IMR-90 (cell line): ENCODE results near the gene PGAP1. TPM values are rescaled to one million over a fixed set of nuclear protein-coding genes. Genes with fewer than 3 reads are reported as not detected.

Experiments
- ATAC-seq: fragments of 200-7000 bp; cut with Tn5 transposase; 2 replicates; pipeline ENCODE4 v1.9.1; 2020; ENCODE audit warnings: low read depth, mild to moderate bottlenecking, moderate library complexity
- BruUV-seq: library from RNA; stranded (reverse); fragments of 400-500 nt; replicated peaks from 2 replicates; lab custom pipeline; 2021; lab: Mats Ljungman, UMichigan
- CTCF ChIA-PET: fragments of 300-600 bp; formaldehyde crosslinking; extraction: SDS; loops from one replicate; lab custom pipeline; 2021; ENCODE audit warnings: antibody characterized with exemption; lab: Yijun Ruan, JAX
- POLR2A ChIA-PET: fragments of 300-600 bp; sonication (Branson Sonifier 250); formaldehyde crosslinking; loops from one replicate; lab custom pipeline; 2022; ENCODE audit warnings: antibody characterized with exemption; ENCODE audit not compliant: unreplicated experiment; lab: Charles Lee
- DNase-seq: peaks from one replicate; pipeline ENCODE4 v3.0.0; 2013
- H2AFZ ChIP-seq: replicated peaks from 2 replicates; pipeline ENCODE3; 2013; ENCODE audit warnings: low read length, mild to moderate bottlenecking; ENCODE audit not compliant: poor library complexity
- H2AK5ac ChIP-seq: 2 replicates; pipeline ENCODE4 v1.6.1; 2013; ENCODE audit warnings: low read depth, low read length, inconsistent platforms
- H2AK9ac ChIP-seq: replicated peaks from 2 replicates; pipeline ENCODE3; 2013; ENCODE audit warnings: mild to moderate bottlenecking, low read depth, low read length, moderate library complexity; ENCODE audit not compliant: poor library complexity
- H2BK120ac ChIP-seq: 2 replicates; pipeline ENCODE4 v1.6.1; 2013; ENCODE audit warnings: low read depth, low read length, inconsistent platforms
- H2BK15ac ChIP-seq: 3 replicates; pipeline ENCODE4 v1.6.1; 2013; ENCODE audit warnings: low read depth, low read length, inconsistent platforms
- H2BK20ac ChIP-seq: 2 replicates; pipeline ENCODE4 v1.6.1; 2013; ENCODE audit warnings: low read depth, mild to moderate bottlenecking, inconsistent platforms, low read length, moderate library complexity
- H2BK5ac ChIP-seq: 2 replicates; pipeline ENCODE4 v1.6.1; 2013; ENCODE audit warnings: mild to moderate bottlenecking, low read depth, low read length, inconsistent platforms; ENCODE audit not compliant: poor library complexity, severe bottlenecking
- H3K14ac ChIP-seq: replicated peaks from 2 replicates; pipeline ENCODE4 v1.6.1; 2013; ENCODE audit warnings: low read depth, low read length, inconsistent platforms
- H3K18ac ChIP-seq: 2 replicates; pipeline ENCODE4 v1.6.1; 2013; ENCODE audit warnings: low read depth, low read length, control low read depth
- H3K23ac ChIP-seq: 2 replicates; pipeline ENCODE4 v1.6.1; 2013; ENCODE audit warnings: low read depth, low read length, inconsistent platforms
- H3K27ac ChIP-seq: 2 replicates; pipeline ENCODE4 v1.5.1; 2013; ENCODE audit warnings: mild to moderate bottlenecking, control low read depth, low read length; ENCODE audit not compliant: insufficient read depth
- H3K27me3 ChIP-seq: 2 replicates; pipeline ENCODE4 v1.6.1; 2013; ENCODE audit warnings: low read length; ENCODE audit not compliant: control insufficient read depth, insufficient read depth
- H3K36me3 ChIP-seq: 2 replicates; pipeline ENCODE4 v1.6.1; 2013; ENCODE audit warnings: low read length, mixed read lengths; ENCODE audit not compliant: control insufficient read depth, insufficient read depth
- H3K4ac ChIP-seq: 2 replicates; pipeline ENCODE4 v1.6.1; 2013; ENCODE audit warnings: low read depth, low read length, inconsistent platforms
- H3K4me1 ChIP-seq: 2 replicates; pipeline ENCODE4 v1.6.1; 2013; ENCODE audit warnings: low read length, mixed read lengths; ENCODE audit not compliant: control insufficient read depth, insufficient read depth
- H3K4me2 ChIP-seq: 2 replicates; pipeline ENCODE4 v1.6.1; 2013; ENCODE audit warnings: low read depth, mild to moderate bottlenecking, control low read depth, low read length, moderate library complexity
- H3K4me3 ChIP-seq: 2 replicates; pipeline ENCODE4 v1.5.1; 2013; ENCODE audit warnings: low read depth, mild to moderate bottlenecking, control low read depth, low read length, moderate library complexity; ENCODE audit not compliant: insufficient read depth
- H3K56ac ChIP-seq: 2 replicates; pipeline ENCODE4 v1.6.1; 2013; ENCODE audit warnings: low read length, inconsistent platforms; ENCODE audit not compliant: insufficient read depth; ENCODE audit errors: extremely low read depth
- H3K79me1 ChIP-seq, 2 experiments: 2 replicates each; pipeline ENCODE4 v1.6.1; 2013; ENCODE audit warnings: low read length in 2 of 2, inconsistent platforms in 1 of 2, low read depth in 1 of 2
- H3K9ac ChIP-seq: 2 replicates; pipeline ENCODE4 v1.6.1; 2013; ENCODE audit warnings: low read depth, low read length, control low read depth
- H3K9me1 ChIP-seq: 2 replicates; pipeline ENCODE4 v1.6.1; 2013; ENCODE audit warnings: low read length, inconsistent platforms; ENCODE audit not compliant: insufficient read depth
- H3K9me3 ChIP-seq: 2 replicates; pipeline ENCODE4 v1.6.1; 2013; ENCODE audit warnings: low read length; ENCODE audit not compliant: control insufficient read depth, insufficient read depth
- H4K20me1 ChIP-seq: 2 replicates; pipeline ENCODE4 v1.6.1; 2013; ENCODE audit warnings: low read length, inconsistent platforms; ENCODE audit not compliant: insufficient read depth
- H4K5ac ChIP-seq: 2 replicates; pipeline ENCODE4 v1.6.1; 2013; ENCODE audit warnings: mild to moderate bottlenecking, low read depth, low read length, control low read depth
- H4K8ac ChIP-seq, 2 experiments: 2 replicates each; pipeline ENCODE4 v1.6.1; 2013; ENCODE audit warnings: low read depth in 2 of 2, low read length in 2 of 2, control low read depth in 1 of 2, inconsistent platforms in 1 of 2
- H4K91ac ChIP-seq: 2 replicates; pipeline ENCODE4 v1.6.1; 2013; ENCODE audit warnings: low read depth, low read length, inconsistent platforms; ENCODE audit not compliant: insufficient read depth
- BHLHE40 ChIP-seq: fragments of 150-350 bp; IDR thresholded peaks from 2 replicates; pipeline ENCODE4 v1.6.1; 2016; ENCODE audit warnings: mild to moderate bottlenecking, low read depth, low read length
- CEBPB ChIP-seq: IDR thresholded peaks from 2 replicates; pipeline ENCODE4 v1.6.1; 2012; ENCODE audit warnings: low read depth, low read length, improper control_type of control experiment
- CHD1 ChIP-seq: IDR thresholded peaks from 2 replicates; pipeline ENCODE4 v1.6.1; 2012; ENCODE audit warnings: low read depth, low read length, improper control_type of control experiment
- CTCF ChIP-seq: conservative IDR thresholded peaks from 2 replicates; pipeline ENCODE4 v1.5.1; 2012; ENCODE audit warnings: mild to moderate bottlenecking, low read depth, low read length, improper control_type of control experiment
- FOS ChIP-seq: fragments of 150-350 bp; IDR thresholded peaks from 2 replicates; pipeline ENCODE4 v1.6.1; 2016; ENCODE audit warnings: low read depth, low read length
- MAFK ChIP-seq: IDR thresholded peaks from 2 replicates; pipeline ENCODE4 v1.6.1; 2012; ENCODE audit warnings: low read depth, low read length, improper control_type of control experiment
- MAZ ChIP-seq: IDR thresholded peaks from 2 replicates; pipeline ENCODE4 v1.6.1; 2012; ENCODE audit warnings: low read depth, mild to moderate bottlenecking, low read length, improper control_type of control experiment, moderate library complexity, borderline replicate concordance
- MXI1 ChIP-seq: IDR thresholded peaks from 2 replicates; pipeline ENCODE4 v1.6.1; 2012; ENCODE audit warnings: low read depth, mild to moderate bottlenecking, low read length, moderate library complexity, borderline replicate concordance
- NFE2L2 ChIP-seq: fragments of 150-350 bp; IDR thresholded peaks from 2 replicates; pipeline ENCODE4 v1.6.1; 2016; ENCODE audit warnings: low read depth, mild to moderate bottlenecking, low read length
- POLR2A ChIP-seq: IDR thresholded peaks from 2 replicates; pipeline ENCODE4 v1.6.1; 2012; ENCODE audit warnings: mild to moderate bottlenecking, low read depth, low read length
- RAD21 ChIP-seq: IDR thresholded peaks from 2 replicates; pipeline ENCODE4 v1.6.1; 2012; ENCODE audit warnings: low read length, improper control_type of control experiment
- RCOR1 ChIP-seq: IDR thresholded peaks from 2 replicates; pipeline ENCODE4 v1.6.1; 2012; ENCODE audit warnings: mild to moderate bottlenecking, low read length, improper control_type of control experiment; ENCODE audit not compliant: insufficient replicate concordance
- RFX5 ChIP-seq: IDR thresholded peaks from 2 replicates; pipeline ENCODE4 v1.8.0; 2012; ENCODE audit warnings: low read depth, mild to moderate bottlenecking, low read length, moderate library complexity
- SMC3 ChIP-seq: fragments of 150-350 bp; IDR thresholded peaks from 2 replicates; pipeline ENCODE4 v1.6.1; 2016; ENCODE audit warnings: low read depth, mild to moderate bottlenecking, antibody characterized with exemption, low read length, moderate library complexity
- WGBS, 2 experiments: methylation state at CpG; one replicate each; pipeline versions ENCODE4 v1.1.5 to v1.1.7; 2013; ENCODE audit warnings: missing lambda C conversion rate in 2 of 2; ENCODE audit not compliant: insufficient read length in 1 of 2; ENCODE audit errors: extremely low coverage in 2 of 2; 5-methylcytosine and 5-hydroxymethylcytosine counted together
- dilution Hi-C: fragments of 300-500 bp; cut with HindIII; formaldehyde crosslinking; loops from one replicate; pipeline ENCODE4 v1.14.3; 2018; ENCODE audit warnings: low sequenced_read_pairs; ENCODE audit not compliant: unreplicated experiment
- in situ Hi-C: fragments of 300-500 bp; cut with MboI; formaldehyde crosslinking; loops from 3 replicates; pipeline ENCODE4 v1.14.3; 2019; ENCODE audit warnings: low sequenced_read_pairs, inconsistent platforms, mixed read lengths
- intact Hi-C: fragments of 100-400 bp; cut with micrococcal nuclease; formaldehyde crosslinking; loops from 2 replicates; pipeline ENCODE4 v1.10.0; 2022
- polyA plus RNA-seq, 3 experiments: library from polyadenylated mRNA; depleted of rRNA; stranded (reverse); fragments of >200 nt; gene quantifications; 2 replicates each; pipeline ENCODE4 v1.2.3, GENCODE V29; 2012; ENCODE audit warnings: low replicate concordance in 1 of 3
- total RNA-seq: library from RNA; depleted of rRNA; stranded (reverse); fragments of >200 nt; gene quantifications from 2 replicates; pipeline ENCODE4 v1.2.3, GENCODE V29; 2012
- TF ChIP-seq, protein P1 (sequence below): fragments of 150-350 bp; IDR thresholded peaks from 2 replicates; pipeline ENCODE4 v1.6.1; 2017; ENCODE audit warnings: mild to moderate bottlenecking, antibody characterized with exemption, low read length, low read depth
- TF ChIP-seq, protein P2 (sequence below): fragments of 150-350 bp; IDR thresholded peaks from 2 replicates; pipeline ENCODE4 v1.6.1; 2016; ENCODE audit warnings: low read depth, mild to moderate bottlenecking, low read length, moderate library complexity, borderline replicate concordance

Gene PGAP1
- total and polyA plus RNA-seq, 2 of the 4 experiments (the other 2 are of a cell fraction) = 1.9 to 5.7 TPM

DNA sequence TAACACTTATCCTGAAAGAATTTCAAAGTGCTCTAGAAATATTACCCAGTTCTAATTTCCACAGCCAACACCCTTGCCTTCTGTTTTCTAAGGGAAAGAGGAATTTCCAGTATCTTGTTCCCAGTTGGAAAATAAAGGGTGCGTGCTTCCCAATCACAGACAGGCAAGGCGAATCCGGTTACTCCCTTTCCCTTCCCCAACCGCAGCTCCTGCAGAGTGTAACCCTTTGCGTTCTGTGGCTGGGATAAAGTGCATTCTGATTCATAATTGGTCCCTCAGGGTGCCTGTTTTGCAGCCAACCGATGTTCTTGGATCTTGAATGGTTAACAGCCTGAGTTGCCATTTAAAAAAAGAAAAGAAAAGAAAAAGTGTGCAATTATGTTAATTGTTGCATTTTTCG lies 40.6 kb upstream of the PGAP1 start:
- Histone ChIP-seq H3K27ac (no peak overlapping the region), H3K36me3 (no peaks in the 10 kb centered on the region), H2AFZ (peak overlapping the region; percentile 75), H3K4ac (peak overlapping the region; percentile 29; the same call in 1 of the 2 replicates), H3K79me1 (no peaks in the 10 kb centered on the region), H2BK5ac (no peak overlapping the region), H2BK120ac (0 out of 2 replicates have a peak overlapping the region, but pooled peaks have one; percentile 8), H3K23ac (peak overlapping the region; percentile 81; the same call in 1 of the 2 replicates), H2BK15ac (no peak overlapping the region), H4K5ac (no peak overlapping the region), H3K18ac (no peak overlapping the region), H3K27me3 (no peaks in the 10 kb centered on the region), H2BK20ac (no peak overlapping the region), H4K20me1 (no peaks in the 10 kb centered on the region), H2AK5ac (no peak overlapping the region), H3K4me3 (peak overlapping the region; percentile 14; the same call in 1 of the 2 replicates), H3K4me1 (no peaks in the 10 kb centered on the region), H3K4me2 (peak overlapping the region; percentile 52), H3K9me3 (no peaks in the 10 kb centered on the region), H2AK9ac (no peak overlapping the region), H3K14ac (no peak overlapping the region), H4K91ac (no peak overlapping the region), H3K9me1 (peaks cover 2% of the 10 kb centered on the region; the same call in 1 of the 2 replicates), H4K8ac (peak overlapping the region in 1 of 2 experiments; percentile 87; a peak in 2 of 4 replicates), H3K9ac (no peak overlapping the region), H3K56ac (no peak overlapping the region)
- in situ Hi-C loops = no loop called here
- WGBS, 2 experiments = 0% methylated on average over 1 of the region's 7 CpGs; no CpG with 5 or more reads in 1 of the 2 experiments
- TF ChIP-seq, protein P1, sequence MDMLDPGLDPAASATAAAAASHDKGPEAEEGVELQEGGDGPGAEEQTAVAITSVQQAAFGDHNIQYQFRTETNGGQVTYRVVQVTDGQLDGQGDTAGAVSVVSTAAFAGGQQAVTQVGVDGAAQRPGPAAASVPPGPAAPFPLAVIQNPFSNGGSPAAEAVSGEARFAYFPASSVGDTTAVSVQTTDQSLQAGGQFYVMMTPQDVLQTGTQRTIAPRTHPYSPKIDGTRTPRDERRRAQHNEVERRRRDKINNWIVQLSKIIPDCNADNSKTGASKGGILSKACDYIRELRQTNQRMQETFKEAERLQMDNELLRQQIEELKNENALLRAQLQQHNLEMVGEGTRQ = no peak
- TF ChIP-seq MAFK (no peak), RAD21 (no peak), BHLHE40 (no peak), CHD1 (no peak), MAZ (no peak), POLR2A (no peak), MXI1 (no peak), NFE2L2 (no peak), CEBPB (no peak), FOS (no peak), SMC3 (no peak), RCOR1 (no peak), RFX5 (no peak), CTCF (no peak)
- TF ChIP-seq, protein P2, sequence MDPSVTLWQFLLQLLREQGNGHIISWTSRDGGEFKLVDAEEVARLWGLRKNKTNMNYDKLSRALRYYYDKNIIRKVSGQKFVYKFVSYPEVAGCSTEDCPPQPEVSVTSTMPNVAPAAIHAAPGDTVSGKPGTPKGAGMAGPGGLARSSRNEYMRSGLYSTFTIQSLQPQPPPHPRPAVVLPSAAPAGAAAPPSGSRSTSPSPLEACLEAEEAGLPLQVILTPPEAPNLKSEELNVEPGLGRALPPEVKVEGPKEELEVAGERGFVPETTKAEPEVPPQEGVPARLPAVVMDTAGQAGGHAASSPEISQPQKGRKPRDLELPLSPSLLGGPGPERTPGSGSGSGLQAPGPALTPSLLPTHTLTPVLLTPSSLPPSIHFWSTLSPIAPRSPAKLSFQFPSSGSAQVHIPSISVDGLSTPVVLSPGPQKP = no peak
- intact Hi-C loops = no loop called here
- CTCF ChIA-PET = no interaction called here
- no TSS peak for BruUV-seq
- POLR2A ChIA-PET = no interaction called here
- DNase-seq (peak; percentile 53), ATAC-seq (peak; percentile 92)
- dilution Hi-C loops = no loop called here
